H54 (cell line): ENCODE measurements around the gene GID4.
"Not testable (repeated sequence)": the region's sequence is repeated elsewhere in the genome, so short reads cannot be mapped to it uniquely, and the experiment has no call there.

Experiments
- DNase-seq: peaks from one replicate; pipeline ENCODE4 v3.0.0; 2011; ENCODE audit warnings: low spot score, mixed read lengths; ENCODE audit not compliant: insufficient read length
- FAIRE-seq: peaks from 3 replicates; lab custom pipeline; 2011; peaks lifted over from hg19 to GRCh38; lab: Jason Lieb, UNC
- POLR2A ChIP-seq: IDR thresholded peaks from 2 replicates; pipeline ENCODE4 v1.6.1; 2011; ENCODE audit warnings: low read depth, mild to moderate bottlenecking, low read length

GID4 gene

GRCh38 chr17:18038861-18039534, at the start of gene GID4, which contains the start of gene ATPAF2:
GID4 (plus strand) TSS chr17:18039408; CDS start chr17:18039465, 57 bp downstream.
ATPAF2 (minus strand) TSS chr17:18039168; CDS start chr17:18039013, 155 bp downstream.
- FAIRE-seq (peak; percentile 58), DNase-seq (peak; percentile 99)
- peak; percentile 48; the same call in 1 of the 2 replicates for TF ChIP-seq POLR2A

GRCh38 chr17:17989618-17990017, 49.6 kb upstream of the GID4 start:
- no peak for TF ChIP-seq POLR2A
- DNase-seq (no peak), FAIRE-seq (no peak)

GRCh38 chr17:17990282-17990681, 48.9 kb upstream of the GID4 start:
- no peak for FAIRE-seq
- no peak for DNase-seq
- TF ChIP-seq POLR2A, result no peak

- DNase-seq (no peak), FAIRE-seq (no peak)
- no peak for TF ChIP-seq POLR2A
Measured at GRCh38 chr17:17993366-17993765, 45.8 kb upstream of the GID4 start.

- DNase-seq (no peak), FAIRE-seq (no peak)
- TF ChIP-seq POLR2A, result no peak
Measured at GRCh38 chr17:17993852-17994251, 45.4 kb upstream of the GID4 start.

- TF ChIP-seq POLR2A, result no peak
- no peak for DNase-seq
- no peak for FAIRE-seq
Measured at GRCh38 chr17:17994271-17995069, 44.7 kb upstream of the GID4 start.

- not testable (repeated sequence) for DNase-seq, FAIRE-seq
Measured at GRCh38 chr17:17995887-17996286, 43.3 kb upstream of the GID4 start.

- no peak for FAIRE-seq
- DNase-seq, result no peak
- no peak for TF ChIP-seq POLR2A
Measured at GRCh38 chr17:17998934-17999333, 40.3 kb upstream of the GID4 start.

GRCh38 chr17:17999364-18000029, 39.7 kb upstream of the GID4 start:
- no peak for DNase-seq
- no peak for TF ChIP-seq POLR2A
- no peak for FAIRE-seq

GRCh38 chr17:18000030-18000408, 39.2 kb upstream of the GID4 start:
- no peak for FAIRE-seq
- no peak for TF ChIP-seq POLR2A
- no peak for DNase-seq

- FAIRE-seq (no peak), DNase-seq (no peak)
Measured at GRCh38 chr17:18002171-18002570, 37.0 kb upstream of the GID4 start.

GRCh38 chr17:18004345-18004744, 34.9 kb upstream of the GID4 start:
- no peak for FAIRE-seq
- no peak for DNase-seq
- no peak for TF ChIP-seq POLR2A

More at GRCh38 chr17:18002171-18002570, 37.0 kb upstream of the GID4 start:
- TF ChIP-seq POLR2A, result no peak

GRCh38 chr17:18004884-18005305, 34.3 kb upstream of the GID4 start:
- TF ChIP-seq POLR2A, result no peak
- DNase-seq (no peak), FAIRE-seq (no peak)

- TF ChIP-seq POLR2A, result no peak
- no peak for FAIRE-seq
- DNase-seq, result no peak
Measured at GRCh38 chr17:18005496-18005895, 33.7 kb upstream of the GID4 start.
